B cell (primary cell): ENCODE data around the gene NTRK3. TPM values are rescaled to one million over a fixed set of nuclear protein-coding genes. Genes with fewer than 3 reads are reported as not detected.

Experiments
- ATAC-seq: fragments of 200-7000 bp; cut with Tn5 transposase; one replicate; pipeline ENCODE4 v1.10.0; 2021; ENCODE audit warnings: low read depth, mild to moderate bottlenecking, moderate number of reproducible peaks, moderate library complexity
- CTCF ChIA-PET: fragments of 350-600 bp; sonication (Branson Sonifier 250); formaldehyde crosslinking; loops from one replicate; lab custom pipeline; 2021; ENCODE audit warnings: antibody characterized with exemption, inconsistent platforms; lab: Charles Lee
- POLR2A ChIA-PET: fragments of 350-600 bp; sonication (Branson Sonifier 250); formaldehyde crosslinking; loops from one replicate; lab custom pipeline; 2021; ENCODE audit warnings: antibody characterized with exemption; lab: Charles Lee
- DNase-seq: peaks from one replicate; pipeline ENCODE4 v3.0.0; 2013
- H2AFZ ChIP-seq: 2 replicates; pipeline ENCODE4 v1.6.1; 2012; ENCODE audit warnings: mild to moderate bottlenecking, low read depth, low read length; ENCODE audit not compliant: insufficient read depth, poor library complexity, severe bottlenecking
- H3K27ac ChIP-seq, 2 donors: 1 replicate in 1 of 2; 2 replicates in 1 of 2; pipeline ENCODE4 v1.5.1; 2012 to 2013; ENCODE audit warnings: low read length in 2 of 2, mild to moderate bottlenecking in 2 of 2, moderate library complexity in 1 of 2
- H3K27me3 ChIP-seq, 4 experiments: fragments of 200-600 bp in 1 of 4; sonication (generic) in 1 of 4; replicated peaks in 1 of 4; 1 replicate in 2 of 4; 2 replicates in 2 of 4; pipeline versions ENCODE4 v1.6.1 to v1.7.0; 2013 to 2016; ENCODE audit warnings: low read length in 3 of 4, mild to moderate bottlenecking in 2 of 4, mixed read lengths in 1 of 4, moderate library complexity in 1 of 4; ENCODE audit not compliant: insufficient read depth in 4 of 4, control insufficient read depth in 3 of 4; ENCODE audit errors: control extremely low read depth in 1 of 4
- H3K36me3 ChIP-seq, 2 experiments: replicated peaks in 1 of 2; 1 replicate in 1 of 2; 2 replicates in 1 of 2; pipeline versions ENCODE4 v1.6.1 to v1.7.1; 2013; ENCODE audit warnings: low read length in 1 of 2; ENCODE audit not compliant: insufficient read depth in 2 of 2, control insufficient read depth in 1 of 2; ENCODE audit errors: control extremely low read depth in 1 of 2, extremely low read depth in 1 of 2
- H3K4me1 ChIP-seq, 2 donors: fragments of 200-600 bp in 1 of 2; sonication (generic) in 1 of 2; 1 replicate in 1 of 2; 2 replicates in 1 of 2; pipeline versions ENCODE4 v1.5.1 to v1.6.1; 2013 to 2017; ENCODE audit warnings: low read length in 2 of 2; ENCODE audit not compliant: control insufficient read depth in 2 of 2, insufficient read depth in 2 of 2
- H3K4me2 ChIP-seq: replicated peaks from 2 replicates; pipeline ENCODE3; 2012; ENCODE audit warnings: mild to moderate bottlenecking, low read depth, low read length; ENCODE audit not compliant: poor library complexity, severe bottlenecking
- H3K4me3 ChIP-seq, 5 experiments: fragments of 200-600 bp in 1 of 5; sonication (generic) in 1 of 5; 1 replicate in 3 of 5; 2 replicates in 2 of 5; pipeline versions ENCODE4 v1.5.1 to v1.7.0; 2011 to 2016; ENCODE audit warnings: low read length in 4 of 5, mild to moderate bottlenecking in 4 of 5, low read depth in 2 of 5, control low read depth in 1 of 5, moderate library complexity in 1 of 5; ENCODE audit not compliant: insufficient read depth in 1 of 5; ENCODE audit errors: control extremely low read depth in 1 of 5, extremely low read depth in 1 of 5
- H3K79me2 ChIP-seq: fragments of 200-600 bp; sonication (generic); one replicate; pipeline ENCODE4 v1.6.0; 2016; ENCODE audit warnings: low read length; ENCODE audit not compliant: control insufficient read depth, insufficient read depth
- H3K9ac ChIP-seq: fragments of 200-600 bp; sonication (generic); 2 replicates; pipeline ENCODE4 v1.6.1; 2017; ENCODE audit warnings: mild to moderate bottlenecking, low read length, moderate library complexity
- H3K9me3 ChIP-seq, 3 donors: one replicate each; pipeline versions ENCODE4 v1.6.1 to v1.7.1; 2013; ENCODE audit warnings: low read length in 2 of 3; ENCODE audit not compliant: control insufficient read depth in 2 of 3, insufficient read depth in 1 of 3; ENCODE audit errors: control extremely low read depth in 1 of 3
- H4K20me1 ChIP-seq: 2 replicates; pipeline ENCODE4 v1.6.0; 2012; ENCODE audit warnings: mild to moderate bottlenecking, low read length; ENCODE audit not compliant: insufficient read depth, control insufficient read depth, poor library complexity, severe bottlenecking
- H3K27ac Mint-ChIP-seq: one replicate; pipeline ENCODE4 v1.8.0; 2021; ENCODE audit warnings: mixed read lengths
- H3K27me3 Mint-ChIP-seq: one replicate; pipeline ENCODE4 v1.8.0; 2021; ENCODE audit warnings: mixed read lengths
- H3K4me1 Mint-ChIP-seq: one replicate; pipeline ENCODE4 v1.8.0; 2021; ENCODE audit warnings: mixed read lengths
- H3K4me3 Mint-ChIP-seq: one replicate; pipeline ENCODE4 v1.8.0; 2021; ENCODE audit warnings: mixed read lengths
- H3K9me3 Mint-ChIP-seq: one replicate; pipeline ENCODE4 v1.8.0; 2022; ENCODE audit warnings: mixed read lengths; ENCODE audit not compliant: insufficient read depth
- EZH2 ChIP-seq: IDR thresholded peaks from 2 replicates; pipeline ENCODE4 v1.6.1; 2012; ENCODE audit warnings: borderline replicate concordance, low read depth, mild to moderate bottlenecking, moderate library complexity, low read length; ENCODE audit not compliant: insufficient read depth, poor library complexity, severe bottlenecking
- WGBS: methylation state at CpG from one replicate; pipeline ENCODE4 v1.1.5; 2013; ENCODE audit warnings: missing lambda C conversion rate; ENCODE audit not compliant: insufficient coverage; 5-methylcytosine and 5-hydroxymethylcytosine counted together
- intact Hi-C: fragments of 100-400 bp; cut with micrococcal nuclease; formaldehyde crosslinking; loops from one replicate; pipeline ENCODE4 v1.10.0; 2022
- polyA plus RNA-seq: library from polyadenylated mRNA; depleted of rRNA; stranded (reverse); fragments of >200 nt; gene quantifications from 2 replicates; pipeline ENCODE4 v1.2.3, GENCODE V29; 2012
- total RNA-seq, 2 donors: library from RNA; stranded (reverse); fragments of 120-200 nt in 1 of 2; gene quantifications; 1 replicate in 1 of 2; 2 replicates in 1 of 2; pipeline versions ENCODE4 v1.2.3 to v1.2.4, GENCODE V29; 2013 to 2022
- TF ChIP-seq, protein P1 (sequence below): fragments of 200-600 bp; IDR thresholded peaks from one replicate; pipeline ENCODE4 v1.8.0; 2022; ENCODE audit warnings: antibody characterized with exemption, mild to moderate bottlenecking

The NTRK3 gene
- total and polyA plus RNA-seq, 2 donors (not counting 1 experiment from before 2014, with no cell fraction given), result not detected

GRCh38 chr15:88191812-88192165 lies 64.8 kb downstream of the NTRK3 start:
- ChIA-PET POLR2A (no interaction called here), CTCF (no interaction called here)
- peaks cover 29% of the 10 kb centered on the region for H3K27me3 Mint-ChIP-seq
- no peaks in the 10 kb centered on the region for H3K36me3 ChIP-seq
- WGBS, result 86% methylated on average over 10 of the region's 10 CpGs
- no peak overlapping the region for H3K27ac Mint-ChIP-seq
- H3K4me3 ChIP-seq, result no peak overlapping the region
- H3K4me2 ChIP-seq, result no peak overlapping the region
- intact Hi-C loops, result no loop called here
- no peaks in the 10 kb centered on the region for H3K9me3 ChIP-seq
- no peaks in the 10 kb centered on the region for H3K27me3 ChIP-seq
- TF ChIP-seq, protein P1, sequence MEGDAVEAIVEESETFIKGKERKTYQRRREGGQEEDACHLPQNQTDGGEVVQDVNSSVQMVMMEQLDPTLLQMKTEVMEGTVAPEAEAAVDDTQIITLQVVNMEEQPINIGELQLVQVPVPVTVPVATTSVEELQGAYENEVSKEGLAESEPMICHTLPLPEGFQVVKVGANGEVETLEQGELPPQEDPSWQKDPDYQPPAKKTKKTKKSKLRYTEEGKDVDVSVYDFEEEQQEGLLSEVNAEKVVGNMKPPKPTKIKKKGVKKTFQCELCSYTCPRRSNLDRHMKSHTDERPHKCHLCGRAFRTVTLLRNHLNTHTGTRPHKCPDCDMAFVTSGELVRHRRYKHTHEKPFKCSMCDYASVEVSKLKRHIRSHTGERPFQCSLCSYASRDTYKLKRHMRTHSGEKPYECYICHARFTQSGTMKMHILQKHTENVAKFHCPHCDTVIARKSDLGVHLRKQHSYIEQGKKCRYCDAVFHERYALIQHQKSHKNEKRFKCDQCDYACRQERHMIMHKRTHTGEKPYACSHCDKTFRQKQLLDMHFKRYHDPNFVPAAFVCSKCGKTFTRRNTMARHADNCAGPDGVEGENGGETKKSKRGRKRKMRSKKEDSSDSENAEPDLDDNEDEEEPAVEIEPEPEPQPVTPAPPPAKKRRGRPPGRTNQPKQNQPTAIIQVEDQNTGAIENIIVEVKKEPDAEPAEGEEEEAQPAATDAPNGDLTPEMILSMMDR, result no peak
- TF ChIP-seq EZH2, result no peak
- DNase-seq (no peak), ATAC-seq (no peak)
- no peaks in the 10 kb centered on the region for H3K4me1 ChIP-seq
- H3K9me3 Mint-ChIP-seq, result no peaks in the 10 kb centered on the region
- no peaks in the 10 kb centered on the region for H3K79me2 ChIP-seq
- no peak overlapping the region for H3K9ac ChIP-seq
- H3K27ac ChIP-seq, result no peak overlapping the region
- no peaks in the 10 kb centered on the region for H3K4me1 Mint-ChIP-seq
- no peak overlapping the region for H3K4me3 Mint-ChIP-seq
- H4K20me1 ChIP-seq, result no peaks in the 10 kb centered on the region
- H2AFZ ChIP-seq, result no peak overlapping the region

DNA sequence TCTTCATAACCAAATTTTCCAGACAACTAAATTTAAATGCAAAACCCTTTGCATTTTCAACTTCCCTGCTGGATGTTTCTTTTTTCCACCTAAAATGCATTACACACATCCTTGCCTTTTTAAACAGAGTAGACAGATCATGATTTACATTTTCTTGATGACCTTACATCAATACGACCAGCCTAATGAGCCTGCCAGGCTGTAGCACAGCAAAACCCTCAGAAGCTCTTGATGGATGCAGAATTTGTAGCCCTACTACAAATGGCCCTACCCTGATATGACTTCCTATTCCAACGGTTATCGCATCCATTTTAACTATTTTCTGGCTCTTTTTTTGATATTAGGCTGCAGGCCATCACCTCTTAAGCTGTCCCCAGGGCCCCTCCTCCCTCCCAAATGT lies 66.3 kb downstream of the NTRK3 start:
- H3K27ac ChIP-seq, result no peak overlapping the region
- no peak overlapping the region for H3K4me3 Mint-ChIP-seq
- no peak overlapping the region for H3K4me3 ChIP-seq
- H3K27me3 ChIP-seq, result no peaks in the 10 kb centered on the region
- 90% methylated on average over 3 of the region's 3 CpGs for WGBS
- peaks cover 32% of the 10 kb centered on the region for H3K27me3 Mint-ChIP-seq
- H3K4me2 ChIP-seq, result no peak overlapping the region
- no peaks in the 10 kb centered on the region for H4K20me1 ChIP-seq
- POLR2A ChIA-PET, result no interaction called here
- DNase-seq (no peak), ATAC-seq (no peak)
- H3K4me1 ChIP-seq, result no peaks in the 10 kb centered on the region
- CTCF ChIA-PET, result no interaction called here
- no peak overlapping the region for H3K27ac Mint-ChIP-seq
- no peaks in the 10 kb centered on the region for H3K79me2 ChIP-seq
- no peaks in the 10 kb centered on the region for H3K9me3 ChIP-seq
- intact Hi-C loops, result no loop called here
- no peak overlapping the region for H2AFZ ChIP-seq
- TF ChIP-seq EZH2, result no peak
- no peak overlapping the region for H3K9ac ChIP-seq
- no peaks in the 10 kb centered on the region for H3K9me3 Mint-ChIP-seq
- H3K36me3 ChIP-seq, result no peaks in the 10 kb centered on the region
- no peaks in the 10 kb centered on the region for H3K4me1 Mint-ChIP-seq
